Mesothelial cell of epicardium (in vitro differentiated cells): ENCODE data around the gene SOX30. TPM values are rescaled to one million over a fixed set of nuclear protein-coding genes. Genes with fewer than 3 reads are reported as not detected.
A peak's percentile ranks its signal among the peaks of the same experiment; 100 is the strongest.

Experiments
- DNase-seq, 2 experiments: peaks; one replicate each; pipeline ENCODE4 v3.0.0; 2021; ENCODE audit warnings: low spot score in 2 of 2; ENCODE audit not compliant: unreplicated experiment in 2 of 2
- H3K27ac Mint-ChIP-seq: 2 replicates; pipeline ENCODE4 v1.8.0; 2021; ENCODE audit warnings: mixed read lengths
- H3K27me3 Mint-ChIP-seq: 2 replicates; pipeline ENCODE4 v1.8.0; 2021; ENCODE audit warnings: low read depth, mixed read lengths
- H3K36me3 Mint-ChIP-seq: 2 replicates; pipeline ENCODE4 v1.8.0; 2021; ENCODE audit warnings: mixed read lengths
- H3K4me1 Mint-ChIP-seq: 2 replicates; pipeline ENCODE4 v1.8.0; 2021; ENCODE audit warnings: mixed read lengths
- H3K4me3 Mint-ChIP-seq: 2 replicates; pipeline ENCODE4 v1.8.0; 2021; ENCODE audit warnings: mild to moderate bottlenecking, moderate library complexity, mixed read lengths
- H3K9me3 Mint-ChIP-seq: 2 replicates; pipeline ENCODE4 v1.8.0; 2021; ENCODE audit warnings: mixed read lengths
- total RNA-seq: library from RNA; stranded (reverse); gene quantifications from 3 replicates; pipeline ENCODE4 v1.2.1, GENCODE V29; 2021
- TF ChIP-seq, protein P1 (sequence below): fragments of 200-600 bp; sonication (generic); IDR thresholded peaks from one replicate; pipeline ENCODE4 v1.5.0; 2021; ENCODE audit warnings: antibody characterized with exemption; ENCODE audit not compliant: unreplicated experiment

Gene SOX30
- total RNA-seq, 1 donor from 2014 or later: not detected

DNA sequence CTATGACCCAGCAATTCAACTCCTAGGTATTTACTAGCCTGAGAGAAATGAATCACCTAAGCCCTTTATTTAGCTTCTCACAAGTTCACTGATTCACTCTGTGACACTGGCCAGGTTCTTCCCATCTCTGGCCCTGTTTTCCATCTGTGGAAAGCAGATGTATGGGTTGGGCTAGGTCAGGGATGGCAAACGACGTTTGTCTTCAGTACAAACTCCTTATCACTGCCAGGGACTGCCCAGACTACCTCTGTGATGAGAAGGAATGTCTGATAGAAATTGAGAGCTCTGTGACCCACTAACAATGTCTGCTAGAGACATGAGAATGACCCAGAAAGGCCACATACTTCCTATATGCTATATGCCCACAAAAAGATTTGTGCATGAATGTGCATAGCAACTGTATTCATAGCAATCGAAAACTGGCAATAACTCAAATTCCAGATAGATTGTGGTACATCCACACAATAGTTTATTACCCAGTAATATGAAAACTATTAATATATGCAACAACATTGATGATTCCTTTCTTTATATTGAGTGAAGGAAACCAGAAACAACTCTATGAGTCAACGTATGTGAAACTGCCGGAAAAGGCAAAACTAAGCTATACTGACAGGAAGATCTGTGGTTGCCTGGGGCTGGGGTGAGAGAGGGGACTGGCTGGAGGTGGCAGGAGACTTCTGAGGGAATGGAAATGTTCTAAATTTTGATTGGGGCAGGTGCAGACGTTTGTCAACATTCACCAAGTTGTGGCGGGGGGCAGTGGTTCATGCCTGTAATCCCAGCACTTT, 44.7 kb downstream of the SOX30 start:
- H3K9me3 Mint-ChIP-seq: peaks cover 6% of the 10 kb centered on the region
- no peaks in the 10 kb centered on the region for H3K27me3 Mint-ChIP-seq
- no peak for DNase-seq
- TF ChIP-seq, protein P1, sequence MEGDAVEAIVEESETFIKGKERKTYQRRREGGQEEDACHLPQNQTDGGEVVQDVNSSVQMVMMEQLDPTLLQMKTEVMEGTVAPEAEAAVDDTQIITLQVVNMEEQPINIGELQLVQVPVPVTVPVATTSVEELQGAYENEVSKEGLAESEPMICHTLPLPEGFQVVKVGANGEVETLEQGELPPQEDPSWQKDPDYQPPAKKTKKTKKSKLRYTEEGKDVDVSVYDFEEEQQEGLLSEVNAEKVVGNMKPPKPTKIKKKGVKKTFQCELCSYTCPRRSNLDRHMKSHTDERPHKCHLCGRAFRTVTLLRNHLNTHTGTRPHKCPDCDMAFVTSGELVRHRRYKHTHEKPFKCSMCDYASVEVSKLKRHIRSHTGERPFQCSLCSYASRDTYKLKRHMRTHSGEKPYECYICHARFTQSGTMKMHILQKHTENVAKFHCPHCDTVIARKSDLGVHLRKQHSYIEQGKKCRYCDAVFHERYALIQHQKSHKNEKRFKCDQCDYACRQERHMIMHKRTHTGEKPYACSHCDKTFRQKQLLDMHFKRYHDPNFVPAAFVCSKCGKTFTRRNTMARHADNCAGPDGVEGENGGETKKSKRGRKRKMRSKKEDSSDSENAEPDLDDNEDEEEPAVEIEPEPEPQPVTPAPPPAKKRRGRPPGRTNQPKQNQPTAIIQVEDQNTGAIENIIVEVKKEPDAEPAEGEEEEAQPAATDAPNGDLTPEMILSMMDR: no peak
- no peaks in the 10 kb centered on the region for H3K36me3 Mint-ChIP-seq
- no peak overlapping the region for H3K4me3 Mint-ChIP-seq
- H3K27ac Mint-ChIP-seq: peak overlapping the region; percentile 51
- peaks cover 22% of the 10 kb centered on the region for H3K4me1 Mint-ChIP-seq

DNA sequence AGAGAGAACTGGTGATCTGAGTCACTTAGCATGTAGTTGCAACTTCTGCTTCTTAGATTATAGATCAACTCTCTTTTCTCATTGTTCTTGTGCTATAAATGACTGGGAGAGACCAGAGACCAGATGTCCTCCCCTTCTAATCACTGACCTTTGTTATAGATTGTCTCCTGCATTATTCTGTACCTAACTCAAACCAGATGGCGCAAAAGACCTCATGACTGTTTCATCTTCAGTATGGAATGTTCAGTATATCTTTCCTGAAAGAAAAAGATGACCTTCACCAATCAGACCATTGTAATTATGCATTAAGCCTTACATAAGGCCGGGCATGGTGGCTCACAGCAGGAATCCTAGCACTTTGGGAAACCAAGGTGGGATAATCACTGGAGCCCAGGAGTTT, 46.2 kb downstream of the SOX30 start:
- Mint-ChIP-seq H3K36me3 (no peaks in the 10 kb centered on the region), H3K4me1 (peaks cover 7% of the 10 kb centered on the region), H3K27ac (no peak overlapping the region), H3K9me3 (peaks cover 6% of the 10 kb centered on the region), H3K27me3 (no peaks in the 10 kb centered on the region), H3K4me3 (no peak overlapping the region)
- TF ChIP-seq, protein P1: no peak
- DNase-seq: no peak

DNA sequence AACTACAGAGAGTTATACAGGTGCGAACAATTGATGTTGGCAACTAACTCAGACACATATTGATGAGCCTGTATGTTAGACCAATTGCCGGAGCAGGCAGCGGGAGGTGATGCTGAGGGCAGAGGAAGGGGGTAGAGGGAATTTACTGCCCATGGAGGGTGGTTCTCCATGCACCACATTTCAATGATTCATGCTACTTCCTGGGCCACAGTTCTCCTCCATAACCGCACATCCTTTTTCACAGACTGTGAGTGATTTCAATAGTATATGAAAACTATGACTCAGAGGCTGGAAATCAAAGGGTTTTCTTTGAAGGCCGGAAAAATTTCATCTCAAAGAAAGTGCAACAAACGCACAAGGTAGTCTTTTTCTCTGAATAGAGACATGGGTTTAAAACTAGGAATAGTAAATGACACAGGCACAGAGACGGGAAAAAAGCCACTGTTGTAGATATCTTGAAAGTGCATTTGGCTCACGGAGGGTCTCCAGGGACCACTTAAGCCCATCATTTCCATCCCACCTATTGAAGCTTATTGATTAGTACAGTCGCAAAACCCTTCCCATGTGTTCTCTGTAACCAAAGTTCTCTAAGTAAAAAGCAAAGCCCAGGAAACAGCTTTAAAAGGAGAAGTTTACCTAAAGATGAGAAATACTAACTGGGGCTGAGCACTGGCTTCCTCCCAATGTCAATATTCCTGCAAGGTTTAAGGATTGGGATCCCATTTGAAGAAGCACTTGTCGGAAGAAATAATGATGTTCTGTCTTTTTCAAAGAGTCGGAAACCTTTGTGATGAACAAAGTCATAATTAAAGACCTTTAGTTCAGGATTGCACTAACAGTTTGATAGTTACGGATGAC, 48.7 kb downstream of the SOX30 start:
- TF ChIP-seq, protein P1: no peak
- H3K36me3 Mint-ChIP-seq: no peaks in the 10 kb centered on the region
- H3K27me3 Mint-ChIP-seq: no peaks in the 10 kb centered on the region
- H3K4me3 Mint-ChIP-seq: no peak overlapping the region
- no peak for DNase-seq
- H3K9me3 Mint-ChIP-seq: peaks cover 5% of the 10 kb centered on the region
- peaks cover 7% of the 10 kb centered on the region for H3K4me1 Mint-ChIP-seq
- no peak overlapping the region for H3K27ac Mint-ChIP-seq

DNA sequence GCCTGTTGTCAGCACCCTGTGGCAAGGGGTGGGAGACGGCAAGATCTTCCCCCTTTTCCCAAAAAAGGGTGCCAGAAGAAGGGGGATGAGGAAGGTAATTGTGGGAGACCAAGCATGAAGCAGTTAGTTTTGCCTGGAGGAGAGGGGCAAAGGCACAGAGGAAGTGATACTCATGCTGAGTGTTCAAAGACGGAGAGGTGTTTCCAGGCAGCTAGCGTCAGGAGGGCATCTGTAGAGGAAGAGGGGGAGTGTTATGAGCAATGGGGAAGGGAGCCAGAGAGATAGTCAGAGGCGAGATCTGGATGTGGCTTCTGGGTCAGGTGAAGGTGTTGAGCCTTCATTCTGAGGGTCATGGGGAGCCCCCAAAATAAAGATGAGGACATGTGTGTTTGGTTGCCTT, 49.7 kb downstream of the SOX30 start:
- Mint-ChIP-seq H3K27ac (no peak overlapping the region), H3K4me1 (peaks cover 4% of the 10 kb centered on the region), H3K27me3 (no peaks in the 10 kb centered on the region), H3K36me3 (no peaks in the 10 kb centered on the region), H3K4me3 (no peak overlapping the region), H3K9me3 (peaks cover 9% of the 10 kb centered on the region)
- no peak for DNase-seq
- TF ChIP-seq, protein P1: no peak

DNA sequence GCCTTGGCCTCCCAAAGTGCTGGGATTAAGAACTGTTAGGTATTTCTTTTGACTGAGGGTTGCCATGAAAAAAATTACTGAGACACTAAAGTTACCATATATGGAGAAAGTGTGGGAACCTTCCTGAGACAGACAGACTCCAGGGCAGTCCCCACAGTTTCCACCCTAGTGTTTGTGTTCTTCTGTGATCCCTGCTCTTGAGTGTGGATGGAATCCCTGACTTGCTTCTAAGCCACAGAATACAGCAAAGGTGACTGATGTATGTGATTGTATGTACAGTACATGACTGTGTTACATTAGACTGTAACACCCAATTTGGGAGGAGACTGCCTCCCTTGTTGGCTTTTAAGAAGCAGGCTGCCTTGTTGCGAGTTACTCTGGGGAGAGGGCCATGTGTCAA, 52.0 kb downstream of the SOX30 start:
- H3K27me3 Mint-ChIP-seq: no peaks in the 10 kb centered on the region

More for the DNA sequence above, 52.0 kb downstream of the SOX30 start:
- no peak for DNase-seq
- H3K4me1 Mint-ChIP-seq: no peaks in the 10 kb centered on the region
- H3K4me3 Mint-ChIP-seq: no peak overlapping the region
- H3K27ac Mint-ChIP-seq: no peak overlapping the region
- no peaks in the 10 kb centered on the region for H3K36me3 Mint-ChIP-seq
- H3K9me3 Mint-ChIP-seq: peaks cover 13% of the 10 kb centered on the region
- TF ChIP-seq, protein P1: no peak
